ENCODE data around the gene DCAF12L2. TPM values are rescaled to one million over a fixed set of nuclear protein-coding genes. Genes with fewer than 3 reads are reported as not detected.

DCAF12L2 gene
- total RNA-seq, 1 donor from 2014 or later, result 0.85 TPM

GRCh38 chrX:126164689-126165400 lies 1.2 kb downstream of the DCAF12L2 start:
- Mint-ChIP-seq H3K4me3 (peak overlapping the region; percentile 57), H3K36me3 (no peaks in the 10 kb centered on the region), H3K9me3 (no peaks in the 10 kb centered on the region), H3K27ac (no peak overlapping the region), H3K4me1 (ENCODE audit: unreplicated experiment) (no peaks in the 10 kb centered on the region), H3K27me3 (peaks cover 14% of the 10 kb centered on the region)
- no peak for TF ChIP-seq CTCF (conservative IDR thresholded peaks at IDR 0.05)
- DNase-seq (ENCODE audit: extremely low spot score, unreplicated experiment), result no peak

GRCh38 chrX:126164226-126164625 lies 1.9 kb downstream of the DCAF12L2 start:
- H3K4me1 Mint-ChIP-seq (ENCODE audit: unreplicated experiment), result no peaks in the 10 kb centered on the region
- no peak for TF ChIP-seq CTCF (conservative IDR thresholded peaks at IDR 0.05)
- peak overlapping the region; percentile 57 for H3K4me3 Mint-ChIP-seq
- DNase-seq (ENCODE audit: extremely low spot score, unreplicated experiment), result no peak
- no peaks in the 10 kb centered on the region for H3K36me3 Mint-ChIP-seq
- H3K27me3 Mint-ChIP-seq, result peaks cover 14% of the 10 kb centered on the region
- no peak overlapping the region for H3K27ac Mint-ChIP-seq
- no peaks in the 10 kb centered on the region for H3K9me3 Mint-ChIP-seq

- H3K4me1 Mint-ChIP-seq (ENCODE audit: unreplicated experiment), result no peaks in the 10 kb centered on the region
- H3K27ac Mint-ChIP-seq, result no peak overlapping the region
- no peaks in the 10 kb centered on the region for H3K36me3 Mint-ChIP-seq
- H3K4me3 Mint-ChIP-seq, result no peak overlapping the region
- no peak for DNase-seq (ENCODE audit: extremely low spot score, unreplicated experiment)
- peaks cover 3% of the 10 kb centered on the region for H3K9me3 Mint-ChIP-seq
- TF ChIP-seq CTCF (conservative IDR thresholded peaks at IDR 0.05), result no peak
- H3K27me3 Mint-ChIP-seq, result no peaks in the 10 kb centered on the region
Measured at GRCh38 chrX:126141014-126141413, 25.1 kb downstream of the DCAF12L2 start.

- Mint-ChIP-seq H3K9me3 (peaks cover 3% of the 10 kb centered on the region), H3K36me3 (no peaks in the 10 kb centered on the region), H3K27ac (no peak overlapping the region), H3K4me1 (ENCODE audit: unreplicated experiment) (no peaks in the 10 kb centered on the region), H3K4me3 (no peak overlapping the region), H3K27me3 (no peaks in the 10 kb centered on the region)
- TF ChIP-seq CTCF (conservative IDR thresholded peaks at IDR 0.05), result peak; percentile 57
- DNase-seq (ENCODE audit: extremely low spot score, unreplicated experiment), result no peak
Measured at GRCh38 chrX:126137899-126138298, 28.2 kb downstream of the DCAF12L2 start.

- Mint-ChIP-seq H3K9me3 (peaks cover 6% of the 10 kb centered on the region), H3K27me3 (no peaks in the 10 kb centered on the region), H3K36me3 (no peaks in the 10 kb centered on the region), H3K27ac (no peak overlapping the region), H3K4me3 (no peak overlapping the region), H3K4me1 (ENCODE audit: unreplicated experiment) (no peaks in the 10 kb centered on the region)
- no peak for TF ChIP-seq CTCF (conservative IDR thresholded peaks at IDR 0.05)
- no peak for DNase-seq (ENCODE audit: extremely low spot score, unreplicated experiment)
Measured at GRCh38 chrX:126124721-126125120, 41.4 kb downstream of the DCAF12L2 start.
